Loucy (cell line): ENCODE results near the gene ATP8A2.

Experiments
- H2AFZ ChIP-seq: fragments of 200-600 bp; sonication (generic); 2 replicates; pipeline ENCODE4 v1.6.0; 2016; ENCODE audit warnings: antibody characterized with exemption, mild to moderate bottlenecking, low read length, moderate library complexity
- H3F3A ChIP-seq: fragments of 200-600 bp; 2 replicates; pipeline ENCODE4 v1.6.0; 2016; ENCODE audit warnings: antibody characterized with exemption, low read depth, mild to moderate bottlenecking
- H3K27me3 ChIP-seq: fragments of 200-600 bp; sonication (generic); 2 replicates; pipeline ENCODE4 v1.6.1; 2014; ENCODE audit warnings: low read length, mild to moderate bottlenecking; ENCODE audit not compliant: insufficient read depth, poor library complexity, severe bottlenecking
- H3K36me3 ChIP-seq: fragments of 200-600 bp; sonication (generic); 2 replicates; pipeline ENCODE4 v1.6.1; 2016; ENCODE audit warnings: low read length; ENCODE audit not compliant: insufficient read depth
- H3K4me1 ChIP-seq: fragments of 200-600 bp; sonication (generic); 2 replicates; pipeline ENCODE4 v1.5.1; 2014; ENCODE audit warnings: low read length, mild to moderate bottlenecking; ENCODE audit not compliant: insufficient read depth, poor library complexity, severe bottlenecking
- H3K4me2 ChIP-seq: fragments of 200-600 bp; sonication (generic); 2 replicates; pipeline ENCODE4 v1.6.0; 2014; ENCODE audit warnings: antibody characterized with exemption, low read length, low read depth, mild to moderate bottlenecking; ENCODE audit not compliant: poor library complexity, severe bottlenecking
- H3K4me3 ChIP-seq: fragments of 200-600 bp; sonication (generic); 2 replicates; pipeline ENCODE4 v1.5.1; 2014; ENCODE audit warnings: low read length, mild to moderate bottlenecking, mixed read lengths; ENCODE audit not compliant: poor library complexity, severe bottlenecking
- H3K79me2 ChIP-seq: fragments of 200-600 bp; sonication (generic); 2 replicates; pipeline ENCODE4 v1.6.1; 2014; ENCODE audit warnings: low read length; ENCODE audit not compliant: insufficient read depth
- H3K9ac ChIP-seq: fragments of 200-600 bp; sonication (generic); 2 replicates; pipeline ENCODE4 v1.6.0; 2014; ENCODE audit warnings: mild to moderate bottlenecking, low read depth, low read length, moderate library complexity; ENCODE audit not compliant: poor library complexity, severe bottlenecking
- H3K9me2 ChIP-seq: fragments of 200-600 bp; sonication (generic); replicated peaks from 2 replicates; pipeline ENCODE4 v1.6.1; 2016; ENCODE audit warnings: low read depth, low read length, mixed read lengths
- H3K9me3 ChIP-seq: fragments of 200-600 bp; sonication (generic); 2 replicates; pipeline ENCODE4 v1.6.1; 2014; ENCODE audit warnings: mild to moderate bottlenecking, antibody characterized with exemption, low read length, low read depth; ENCODE audit not compliant: insufficient read depth
- H4K20me1 ChIP-seq: fragments of 200-600 bp; sonication (generic); 2 replicates; pipeline ENCODE4 v1.6.0; 2014; ENCODE audit warnings: antibody characterized with exemption, low read length, mild to moderate bottlenecking; ENCODE audit not compliant: insufficient read depth, poor library complexity, severe bottlenecking
- CTCF ChIP-seq: fragments of 200-600 bp; sonication (generic); conservative IDR thresholded peaks from 2 replicates; pipeline ENCODE4 v1.5.1; 2014; ENCODE audit warnings: mild to moderate bottlenecking, antibody characterized with exemption, low read length
- EZH2phosphoT487 ChIP-seq: fragments of 200-600 bp; IDR thresholded peaks from 2 replicates; pipeline ENCODE4 v1.6.1; 2018; ENCODE audit warnings: antibody characterized with exemption, mild to moderate bottlenecking, moderate library complexity, borderline replicate concordance

The ATP8A2 gene

GRCh38 chr13:25447396-25447795 is 75.6 kb downstream of the ATP8A2 start:
- H2AFZ ChIP-seq: no peak overlapping the region
- no peaks in the 10 kb centered on the region for H3K79me2 ChIP-seq
- no peaks in the 10 kb centered on the region for H3K9me2 ChIP-seq
- no peaks in the 10 kb centered on the region for H3K27me3 ChIP-seq
- TF ChIP-seq EZH2phosphoT487 (no peak), CTCF (no peak)
- H3K9me3 ChIP-seq: no peaks in the 10 kb centered on the region
- H3K9ac ChIP-seq: no peak overlapping the region
- no peak overlapping the region for H3K4me2 ChIP-seq
- no peaks in the 10 kb centered on the region for H3K36me3 ChIP-seq
- no peaks in the 10 kb centered on the region for H3K4me1 ChIP-seq
- H3K4me3 ChIP-seq: no peak overlapping the region
- H3F3A ChIP-seq: no peaks in the 10 kb centered on the region
- H4K20me1 ChIP-seq: no peaks in the 10 kb centered on the region

GRCh38 chr13:25453850-25454365 is 82.1 kb downstream of the ATP8A2 start:
- Histone ChIP-seq H3K9me3 (no peaks in the 10 kb centered on the region), H4K20me1 (no peaks in the 10 kb centered on the region), H3K27me3 (no peaks in the 10 kb centered on the region), H3K9ac (no peak overlapping the region), H3K36me3 (no peaks in the 10 kb centered on the region), H3K4me1 (no peaks in the 10 kb centered on the region), H3K4me2 (no peak overlapping the region), H3K9me2 (no peaks in the 10 kb centered on the region), H3F3A (no peaks in the 10 kb centered on the region), H2AFZ (no peak overlapping the region), H3K79me2 (no peaks in the 10 kb centered on the region), H3K4me3 (no peak overlapping the region)
- TF ChIP-seq CTCF (no peak), EZH2phosphoT487 (no peak)

GRCh38 chr13:25455146-25455545 is 83.4 kb downstream of the ATP8A2 start:
- H3K4me2 ChIP-seq: no peak overlapping the region
- no peak for TF ChIP-seq EZH2phosphoT487
- TF ChIP-seq CTCF: no peak
- no peaks in the 10 kb centered on the region for H3K79me2 ChIP-seq
- H3K9me3 ChIP-seq: no peaks in the 10 kb centered on the region
- no peaks in the 10 kb centered on the region for H3K9me2 ChIP-seq
- no peak overlapping the region for H3K4me3 ChIP-seq
- H2AFZ ChIP-seq: no peak overlapping the region
- H3K36me3 ChIP-seq: no peaks in the 10 kb centered on the region
- no peaks in the 10 kb centered on the region for H3F3A ChIP-seq
- H3K9ac ChIP-seq: no peak overlapping the region
- H3K27me3 ChIP-seq: no peaks in the 10 kb centered on the region
- no peaks in the 10 kb centered on the region for H3K4me1 ChIP-seq
- H4K20me1 ChIP-seq: no peaks in the 10 kb centered on the region
